Gastrocnemius medialis (tissue), 4 donors: Measurements from ENCODE around the gene MINDY4. TPM values are rescaled to one million over a fixed set of nuclear protein-coding genes. Genes with fewer than 3 reads are reported as not detected.

ENCODE experiments used
- ATAC-seq, 2 donors: fragments of 150-250 bp; one replicate each; pipeline ENCODE4 v1.9.1; 2016
- DNase-seq, 2 donors: peaks; one replicate each; pipeline ENCODE4 v3.0.0-alpha.2; 2019
- H3K27ac ChIP-seq, 4 donors: fragments of 200-600 bp; sonication (generic); 1 replicate in 1 of 4; 2 replicates in 3 of 4; pipeline ENCODE4 v1.5.1; 2016 to 2018; ENCODE audit warnings: mild to moderate bottlenecking in 2 of 4, moderate library complexity in 1 of 4
- H3K27me3 ChIP-seq, 3 donors: fragments of 200-600 bp; sonication (generic) in 2 of 3; 1 replicate in 1 of 3; 2 replicates in 2 of 3; pipeline versions ENCODE4 v1.5.1 to v1.6.0; 2016 to 2019; ENCODE audit warnings: mild to moderate bottlenecking in 1 of 3, moderate library complexity in 1 of 3
- H3K36me3 ChIP-seq, 2 donors: fragments of 200-600 bp; sonication (generic) in 1 of 2; one replicate each; pipeline ENCODE4 v1.5.1; 2017 to 2018
- H3K4me1 ChIP-seq, 2 donors: fragments of 200-600 bp; sonication (generic) in 1 of 2; one replicate each; pipeline ENCODE4 v1.5.1; 2016 to 2017; ENCODE audit warnings: mild to moderate bottlenecking in 2 of 2
- H3K4me3 ChIP-seq, 4 donors: fragments of 200-600 bp; sonication (generic) in 3 of 4; 1 replicate in 1 of 4; 2 replicates in 3 of 4; pipeline ENCODE4 v1.5.1; 2016 to 2019; ENCODE audit warnings: mild to moderate bottlenecking in 2 of 4
- H3K9me3 ChIP-seq, 3 donors: fragments of 200-600 bp; sonication (generic) in 2 of 3; 1 replicate in 1 of 3; 2 replicates in 2 of 3; pipeline ENCODE4 v1.5.1; 2016 to 2019
- POLR2A ChIP-seq, 2 donors: fragments of 450-650 bp; IDR thresholded peaks; one replicate each; pipeline ENCODE4 v1.6.1; 2017; ENCODE audit warnings: antibody characterized with exemption in 2 of 2, mild to moderate bottlenecking in 2 of 2, moderate library complexity in 2 of 2
- in situ Hi-C, 4 donors: fragments of 200-750 bp; cut with MboI; loops; one replicate each; pipeline versions ENCODE4 v1.15.0 to v1.8.0; 2017; ENCODE audit warnings: low sequenced_read_pairs in 4 of 4
- intact Hi-C: fragments of 100-400 bp; cut with DNase I; formaldehyde crosslinking; loops from one replicate; pipeline ENCODE4 v1.15.1; 2023; ENCODE audit warnings: low total_unique reads
- total RNA-seq, 4 donors: library from RNA; depleted of rRNA; stranded (reverse); fragments of >200 nt; gene quantifications; one replicate each; pipeline versions ENCODE4 v1.1.0 to v1.2.3, GENCODE V29; 2016
- TF ChIP-seq, protein P1 (sequence below), 5 experiments: fragments of 450-650 bp in 3 of 5; fragments of 200-600 bp in 2 of 5; sonication (generic) in 2 of 5; IDR thresholded peaks in 4 of 5; conservative IDR thresholded peaks in 1 of 5; 1 replicate in 4 of 5; 2 replicates in 1 of 5; pipeline ENCODE4 v1.5.1; 2016 to 2019; ENCODE audit warnings: antibody characterized with exemption in 5 of 5, mild to moderate bottlenecking in 3 of 5, moderate library complexity in 3 of 5

Gene MINDY4
- total RNA-seq, 4 donors from 2014 or later: 1.4 to 4.3 (median 3.0) TPM

DNA sequence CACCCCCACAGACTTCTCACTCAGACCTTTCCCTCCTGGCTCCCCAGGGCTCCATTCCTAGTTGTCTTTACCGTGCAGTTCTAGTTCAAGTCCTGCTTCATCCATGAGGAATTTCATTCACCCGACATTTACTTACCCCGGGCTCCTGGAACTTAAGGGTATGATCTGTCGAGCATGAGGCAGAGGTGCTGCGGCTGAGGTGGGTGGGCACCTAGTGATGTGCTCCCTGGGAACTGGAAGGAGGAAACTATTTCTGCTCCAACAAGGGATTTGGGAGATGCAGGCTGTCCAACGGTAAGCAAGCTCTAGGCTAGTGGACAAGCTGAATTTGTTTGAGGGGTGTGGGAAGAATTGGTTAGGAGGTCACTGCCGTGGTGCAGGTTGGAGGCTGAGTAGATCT, 110.2 kb downstream of the MINDY4 start:
- H3K4me1 ChIP-seq: peaks cover 0 to 3% of the 10 kb centered on the region in 2 donors
- ATAC-seq (no peak), DNase-seq (no peak)
- H3K9me3 ChIP-seq: no peaks in the 10 kb centered on the region
- H3K27ac ChIP-seq: no peak overlapping the region
- TF ChIP-seq, protein P1, sequence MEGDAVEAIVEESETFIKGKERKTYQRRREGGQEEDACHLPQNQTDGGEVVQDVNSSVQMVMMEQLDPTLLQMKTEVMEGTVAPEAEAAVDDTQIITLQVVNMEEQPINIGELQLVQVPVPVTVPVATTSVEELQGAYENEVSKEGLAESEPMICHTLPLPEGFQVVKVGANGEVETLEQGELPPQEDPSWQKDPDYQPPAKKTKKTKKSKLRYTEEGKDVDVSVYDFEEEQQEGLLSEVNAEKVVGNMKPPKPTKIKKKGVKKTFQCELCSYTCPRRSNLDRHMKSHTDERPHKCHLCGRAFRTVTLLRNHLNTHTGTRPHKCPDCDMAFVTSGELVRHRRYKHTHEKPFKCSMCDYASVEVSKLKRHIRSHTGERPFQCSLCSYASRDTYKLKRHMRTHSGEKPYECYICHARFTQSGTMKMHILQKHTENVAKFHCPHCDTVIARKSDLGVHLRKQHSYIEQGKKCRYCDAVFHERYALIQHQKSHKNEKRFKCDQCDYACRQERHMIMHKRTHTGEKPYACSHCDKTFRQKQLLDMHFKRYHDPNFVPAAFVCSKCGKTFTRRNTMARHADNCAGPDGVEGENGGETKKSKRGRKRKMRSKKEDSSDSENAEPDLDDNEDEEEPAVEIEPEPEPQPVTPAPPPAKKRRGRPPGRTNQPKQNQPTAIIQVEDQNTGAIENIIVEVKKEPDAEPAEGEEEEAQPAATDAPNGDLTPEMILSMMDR (IDR thresholded peaks at IDR 0.05 in 4 of 5, conservative IDR thresholded peaks at IDR 0.05 in 1 of 5): no peak
- no peak for TF ChIP-seq POLR2A (IDR thresholded peaks at IDR 0.05)
- H3K36me3 ChIP-seq: no peaks in the 10 kb centered on the region
- no peaks in the 10 kb centered on the region for H3K27me3 ChIP-seq
- intact Hi-C loops: no loop called here
- in situ Hi-C loops: no loop called here
- no peak overlapping the region for H3K4me3 ChIP-seq

DNA sequence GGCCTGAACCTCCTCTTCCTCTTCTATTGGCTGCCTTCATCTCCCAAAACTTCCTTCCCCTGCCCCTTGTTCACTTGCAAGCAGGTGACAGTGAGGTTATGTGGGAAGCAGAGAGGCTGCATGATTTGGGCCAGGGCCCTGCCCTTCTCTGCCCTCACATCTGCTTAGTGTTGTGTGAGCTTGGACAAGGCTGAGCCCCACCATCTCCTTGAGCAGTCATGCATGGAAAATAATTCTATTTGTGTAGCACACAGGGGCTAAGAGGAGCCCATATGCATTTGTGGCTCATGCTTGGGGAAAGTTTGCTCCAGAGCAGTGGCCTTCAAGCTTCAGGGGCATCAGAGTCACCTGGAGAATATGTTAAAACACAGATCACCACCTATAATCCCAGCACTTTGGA, 113.7 kb downstream of the MINDY4 start:
- TF ChIP-seq, protein P1 (IDR thresholded peaks at IDR 0.05 in 4 of 5, conservative IDR thresholded peaks at IDR 0.05 in 1 of 5): no peak
- no peak for TF ChIP-seq POLR2A (IDR thresholded peaks at IDR 0.05)
- Histone ChIP-seq H3K27me3 (no peaks in the 10 kb centered on the region), H3K36me3 (no peaks in the 10 kb centered on the region), H3K27ac (no peak overlapping the region), H3K9me3 (no peaks in the 10 kb centered on the region), H3K4me1 (no peaks in the 10 kb centered on the region), H3K4me3 (no peak overlapping the region)
- ATAC-seq (no peak), DNase-seq (no peak)
- intact Hi-C loops: no loop called here
- in situ Hi-C loops: no loop called here

DNA sequence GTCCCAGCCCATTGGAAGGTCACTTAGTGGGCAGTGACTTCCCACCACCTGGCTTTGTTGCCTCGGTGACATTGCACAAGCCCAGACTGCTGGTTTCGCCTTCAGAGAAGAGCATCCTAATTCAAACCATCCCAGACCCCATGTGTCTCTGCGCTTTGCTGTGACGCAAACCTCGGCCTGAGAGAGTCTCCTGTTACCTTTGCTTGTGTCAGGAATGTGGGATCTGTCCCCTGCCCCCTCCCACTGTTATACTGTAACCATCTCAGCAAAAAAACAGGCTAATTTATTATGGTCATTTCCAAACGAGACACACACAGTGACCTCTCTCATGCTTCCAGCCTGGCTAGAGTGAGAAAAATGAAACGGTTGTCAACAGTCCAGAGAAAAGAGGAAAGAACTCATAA, 115.4 kb downstream of the MINDY4 start:
- H3K27ac ChIP-seq: no peak overlapping the region
- intact Hi-C loops (no loop called here), in situ Hi-C loops (no loop called here)
- no peaks in the 10 kb centered on the region for H3K36me3 ChIP-seq
- DNase-seq: peak in 1 of 2 donors; percentile 40
- no peaks in the 10 kb centered on the region for H3K27me3 ChIP-seq
- no peaks in the 10 kb centered on the region for H3K9me3 ChIP-seq
- TF ChIP-seq, protein P1 (IDR thresholded peaks at IDR 0.05 in 4 of 5, conservative IDR thresholded peaks at IDR 0.05 in 1 of 5): no peak
- TF ChIP-seq POLR2A (IDR thresholded peaks at IDR 0.05): no peak
- no peaks in the 10 kb centered on the region for H3K4me1 ChIP-seq
- H3K4me3 ChIP-seq: no peak overlapping the region
- ATAC-seq: peak in 1 of 2 donors; percentile 43

DNA sequence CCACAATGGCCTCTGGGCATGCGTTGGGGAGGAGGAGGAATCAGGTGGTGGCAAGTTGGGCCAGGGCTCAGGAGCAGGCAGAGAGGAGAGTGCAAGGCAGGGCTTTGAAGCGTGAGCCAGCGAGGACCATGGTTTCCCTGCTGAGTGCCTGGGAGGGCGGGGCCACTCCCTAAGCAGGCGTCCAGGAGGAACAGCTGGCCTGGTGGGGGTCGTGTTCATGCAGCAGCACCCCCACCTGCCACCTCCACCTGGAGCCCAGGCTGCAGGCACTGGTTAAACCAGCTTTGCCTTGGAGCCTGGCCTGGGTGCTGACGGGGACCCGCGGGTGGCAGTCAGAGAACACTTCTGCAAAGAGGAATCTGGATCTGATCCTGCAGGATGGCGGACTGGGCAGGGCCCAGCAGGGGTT, 116.3 kb downstream of the MINDY4 start:
- H3K27me3 ChIP-seq: no peaks in the 10 kb centered on the region
- H3K4me1 ChIP-seq: no peaks in the 10 kb centered on the region
- no peaks in the 10 kb centered on the region for H3K36me3 ChIP-seq
- TF ChIP-seq POLR2A (IDR thresholded peaks at IDR 0.05): no peak
- TF ChIP-seq, protein P1 (IDR thresholded peaks at IDR 0.05 in 4 of 5, conservative IDR thresholded peaks at IDR 0.05 in 1 of 5): no peak
- H3K9me3 ChIP-seq: no peaks in the 10 kb centered on the region
- intact Hi-C loops: no loop called here
- in situ Hi-C loops: no loop called here
- ATAC-seq: no peak
- no peak overlapping the region for H3K4me3 ChIP-seq
- no peak for DNase-seq
- H3K27ac ChIP-seq: no peak overlapping the region

- DNase-seq: no peak
- Histone ChIP-seq H3K27ac (no peak overlapping the region), H3K4me1 (peaks cover 5 to 8% of the 10 kb centered on the region in 2 donors), H3K4me3 (no peak overlapping the region), H3K36me3 (no peaks in the 10 kb centered on the region), H3K9me3 (no peaks in the 10 kb centered on the region), H3K27me3 (no peaks in the 10 kb centered on the region)
- TF ChIP-seq, protein P1 (IDR thresholded peaks at IDR 0.05 in 4 of 5, conservative IDR thresholded peaks at IDR 0.05 in 1 of 5): no peak
- TF ChIP-seq POLR2A (IDR thresholded peaks at IDR 0.05): no peak
- intact Hi-C loops (no loop called here), in situ Hi-C loops (no loop called here)
- ATAC-seq: no peak
Observed at GRCh38 chr7:30888747-30889146, 117.5 kb downstream of the MINDY4 start.
